Activated naive CD4-positive, alpha-beta T cell treated with anti-CD3 and anti-CD28 coated beads, Interleukin-2, amount 50 U/mL, for 16 hours (primary cell): ENCODE data around the gene IL36RN.

Experiments
- DNase-seq: peaks from one replicate; pipeline ENCODE4 v3.0.0-alpha.2; 2020

Gene IL36RN

DNA sequence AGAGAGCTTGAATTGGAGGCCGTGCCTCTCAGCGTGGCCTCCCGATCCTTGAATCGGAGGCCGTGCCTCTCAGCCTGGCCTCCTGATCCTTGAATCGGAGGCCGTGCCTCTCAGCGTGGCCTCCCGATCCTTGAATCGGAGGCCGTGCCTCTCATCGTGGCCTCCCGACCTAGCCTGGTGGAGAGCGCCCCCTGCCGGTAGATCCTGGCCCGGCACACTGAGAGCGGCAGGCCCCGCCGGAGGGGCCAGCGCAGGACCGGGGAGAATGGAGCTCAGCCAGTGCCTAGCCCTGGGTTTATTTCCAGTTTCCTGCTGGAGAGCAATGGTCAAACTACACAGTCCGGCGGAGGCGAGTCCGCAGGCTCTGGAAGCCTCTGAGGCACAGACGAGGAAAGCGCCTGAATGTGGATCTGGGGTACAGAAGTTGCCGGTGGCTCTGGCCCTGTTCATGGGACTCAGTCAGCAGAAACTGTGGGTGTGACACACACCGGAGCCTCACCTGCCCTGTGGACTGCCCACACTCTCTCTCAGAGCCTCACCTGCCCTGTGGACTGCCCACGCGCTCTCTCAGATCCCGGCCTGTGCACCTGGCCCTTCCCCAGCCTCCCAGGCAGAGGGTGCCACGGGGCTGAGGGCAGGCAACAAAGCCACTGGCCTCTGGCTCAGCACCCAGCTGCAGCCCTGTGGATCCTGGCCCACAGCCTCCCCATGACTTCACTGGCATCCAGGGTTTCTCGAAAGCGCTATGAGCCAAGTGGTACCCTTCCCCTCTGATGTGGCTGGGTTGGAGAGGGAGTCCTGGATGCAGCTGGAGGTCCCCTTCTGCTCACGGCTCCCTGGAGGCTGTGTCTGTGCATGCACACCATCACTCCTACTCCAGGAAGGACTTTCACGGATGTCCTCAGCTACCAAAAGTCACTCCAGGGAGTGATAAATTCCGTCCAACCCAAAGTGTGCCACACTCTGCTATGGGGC, 7.8 kb upstream of the IL36RN start:
- DNase-seq = no peak

DNA sequence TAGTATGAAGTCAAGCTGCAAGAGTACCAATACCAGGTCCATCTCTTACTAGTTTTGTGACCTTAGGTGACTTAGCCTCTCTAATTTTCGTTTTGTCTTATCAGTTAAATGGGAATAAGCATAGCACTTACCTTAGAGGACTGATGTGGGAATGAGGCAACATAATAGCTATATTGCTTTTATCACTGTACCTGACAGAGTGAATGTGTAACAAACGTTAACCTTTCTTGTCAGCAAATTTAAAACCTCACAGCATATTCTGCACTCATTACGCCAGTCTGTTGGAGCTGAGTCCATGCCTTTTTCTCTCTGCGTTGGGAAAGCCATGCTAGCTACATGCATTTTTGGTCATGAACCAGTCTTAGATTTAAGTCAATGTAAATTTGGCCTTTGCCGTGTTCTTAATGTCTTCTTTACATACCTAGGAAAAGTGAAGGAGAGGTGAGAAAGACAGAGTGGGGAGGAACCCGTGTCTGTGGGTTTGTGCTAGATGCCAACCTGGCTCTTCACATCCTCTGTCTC, 6.5 kb upstream of the IL36RN start, which contains the start of gene IL36B:
Gene IL36B (minus strand): TSS at position 472 of the 522 bp plus-strand sequence.
- no peak for DNase-seq

DNA sequence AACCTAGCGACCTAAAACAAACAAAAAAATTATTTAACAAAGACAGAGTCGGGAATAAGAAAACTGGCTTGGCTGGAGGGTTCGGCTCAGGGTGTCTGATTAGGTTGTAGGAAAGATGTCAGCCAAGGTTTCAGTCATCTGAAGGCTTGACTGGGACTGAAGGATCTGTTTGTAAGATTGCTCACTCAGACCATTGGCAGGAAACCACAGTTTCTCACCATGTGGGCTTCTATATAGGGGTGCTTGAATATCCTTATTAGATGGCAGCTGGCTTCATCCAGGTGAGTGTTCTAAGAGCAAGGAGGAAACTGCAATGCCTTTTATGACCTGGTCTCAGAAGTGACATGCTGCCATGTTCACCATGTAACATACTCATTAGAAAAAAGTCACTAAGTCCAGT, 5.3 kb upstream of the IL36RN start:
- no peak for DNase-seq

DNA sequence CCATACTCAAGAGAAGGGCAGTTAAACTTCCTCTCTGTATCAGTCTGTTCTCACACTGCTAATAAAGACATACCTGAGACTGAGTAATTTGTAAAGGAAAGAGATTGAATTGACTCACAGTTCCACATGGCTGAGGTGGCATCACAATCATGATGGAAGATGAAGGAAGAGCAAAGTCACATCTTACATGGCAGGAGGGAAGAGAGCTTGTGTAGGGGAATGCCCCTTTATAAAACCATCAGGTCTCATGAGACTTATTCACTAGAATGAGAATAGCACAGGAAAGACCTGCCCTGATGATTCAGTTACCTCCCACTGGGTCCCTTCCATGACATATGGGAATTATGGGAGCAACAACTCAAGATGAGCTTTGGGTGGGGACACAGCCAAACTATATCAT, 4.9 kb upstream of the IL36RN start:
- DNase-seq = no peak

DNA sequence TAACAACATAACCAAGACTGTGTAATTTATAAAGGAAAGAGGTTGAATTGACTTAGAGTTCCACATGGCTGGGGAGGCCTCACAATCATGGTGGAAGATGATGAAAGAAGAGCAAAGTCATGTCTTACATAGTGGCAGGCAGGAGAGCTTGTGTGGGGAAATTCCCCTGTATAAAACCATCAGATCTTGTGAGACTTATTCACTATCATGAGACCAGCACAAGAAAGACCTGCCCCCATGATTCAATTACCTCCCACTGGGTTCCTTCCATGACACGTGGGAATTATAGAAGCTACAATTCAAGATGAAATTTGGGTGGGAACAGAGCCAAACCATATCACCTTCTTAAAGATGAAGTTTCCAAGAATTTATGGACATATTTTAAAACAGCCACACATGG, 2.5 kb upstream of the IL36RN start:
- DNase-seq = no peak

DNA sequence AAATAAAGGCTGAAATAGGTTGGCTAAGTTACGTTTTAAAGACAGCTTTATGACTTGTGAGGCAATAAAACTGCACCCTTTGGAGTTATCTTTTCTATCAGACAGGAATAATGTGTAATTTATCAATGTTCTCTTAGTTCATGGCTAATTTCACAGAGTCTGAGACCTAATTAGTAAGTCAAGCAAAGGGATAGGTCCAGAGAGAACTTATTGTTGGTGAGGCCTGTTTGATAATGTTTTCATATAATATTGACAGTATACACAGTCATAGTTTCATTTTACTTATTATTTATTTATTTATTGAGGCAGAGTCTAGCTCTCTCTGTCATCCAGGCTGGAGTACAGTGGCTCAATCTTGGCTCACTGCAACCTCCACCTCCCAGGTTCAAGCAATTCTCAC, 1.9 kb upstream of the IL36RN start:
- no peak for DNase-seq

DNA sequence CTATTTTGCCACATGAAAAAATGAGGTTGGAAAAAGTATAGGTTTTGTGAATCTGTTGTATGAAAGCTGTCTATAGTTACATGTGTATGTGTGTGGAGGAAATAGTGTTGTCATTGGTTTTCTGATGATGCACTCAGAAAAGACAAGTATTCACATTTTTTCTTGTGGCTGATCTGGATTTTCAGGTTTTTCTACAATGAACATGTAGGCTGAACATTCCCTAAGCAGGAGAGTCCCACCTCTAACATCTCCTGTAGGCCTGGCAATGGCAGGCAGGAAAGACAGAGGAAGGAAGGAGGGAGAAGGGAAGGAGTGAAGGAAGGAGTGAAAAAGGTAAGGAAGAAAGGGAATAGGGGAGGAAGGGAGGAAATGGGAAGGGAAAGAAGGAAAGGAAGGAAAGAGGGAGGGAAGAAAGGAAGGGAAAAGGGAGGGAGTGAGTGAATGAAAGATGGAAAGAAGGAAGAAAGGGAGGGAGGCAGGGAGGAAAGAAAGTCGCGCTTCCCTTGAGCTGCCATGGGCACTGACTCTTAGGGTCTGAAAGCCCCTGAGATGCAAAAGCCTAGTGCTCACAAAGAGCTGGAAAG, 495 bp upstream of the IL36RN start:
- no peak for DNase-seq

DNA sequence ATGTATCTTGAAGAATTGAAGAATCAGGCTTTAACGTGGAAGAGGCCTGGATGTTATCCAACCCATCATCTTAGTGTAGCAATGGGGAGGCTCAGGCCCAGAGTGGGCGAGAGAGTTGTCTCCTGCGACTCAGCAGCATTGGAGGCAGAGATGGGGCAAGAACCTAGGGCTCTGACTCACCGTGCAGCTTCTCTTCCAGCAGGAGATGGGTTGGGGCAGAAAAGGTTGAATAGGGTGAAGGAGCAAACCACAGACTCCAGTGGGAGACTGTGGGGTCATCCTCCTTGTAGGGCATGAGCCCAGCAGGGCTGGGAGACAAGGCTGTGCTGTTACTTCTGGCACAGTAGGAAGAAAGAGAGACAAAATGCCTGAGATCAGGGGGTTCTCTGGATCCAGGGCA, 1.4 kb downstream of the IL36RN start:
- DNase-seq = no peak

DNA sequence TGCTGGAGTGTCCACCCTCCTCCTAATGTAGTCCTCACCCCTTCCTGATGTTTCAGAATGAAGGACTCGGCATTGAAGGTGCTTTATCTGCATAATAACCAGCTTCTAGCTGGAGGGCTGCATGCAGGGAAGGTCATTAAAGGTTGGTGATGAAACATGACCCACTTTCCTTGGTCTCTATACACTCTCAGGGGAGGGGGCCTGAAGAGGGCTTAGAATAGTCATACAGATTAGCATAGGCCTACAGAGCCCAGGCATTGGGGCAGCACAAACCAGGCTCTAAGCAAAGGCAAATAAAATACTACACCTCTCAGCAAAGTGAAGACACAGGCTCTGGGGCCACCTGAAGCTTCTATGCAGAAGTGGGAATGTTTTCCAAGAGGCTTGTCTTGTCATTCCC, 1.8 kb downstream of the IL36RN start:
- DNase-seq = no peak

DNA sequence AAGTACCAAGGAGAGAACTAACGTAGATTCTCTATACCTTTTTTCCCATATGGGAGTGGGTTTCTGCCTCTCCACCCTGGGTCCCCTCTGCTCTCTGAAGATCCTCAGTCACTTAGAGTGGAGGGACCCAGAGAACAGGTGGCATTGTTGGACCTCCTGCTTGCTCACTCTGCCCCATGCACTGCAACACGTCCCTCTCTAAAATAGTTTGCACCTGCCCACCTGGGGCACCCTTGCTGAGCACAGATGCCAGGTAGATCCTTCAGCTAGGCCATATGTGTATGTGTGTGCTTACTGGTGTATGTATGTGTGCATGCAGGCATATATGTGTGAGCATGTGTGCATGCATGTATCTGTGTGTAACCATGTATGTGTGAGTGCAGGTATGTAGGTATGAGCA, 2.2 kb downstream of the IL36RN start:
- DNase-seq = no peak

DNA sequence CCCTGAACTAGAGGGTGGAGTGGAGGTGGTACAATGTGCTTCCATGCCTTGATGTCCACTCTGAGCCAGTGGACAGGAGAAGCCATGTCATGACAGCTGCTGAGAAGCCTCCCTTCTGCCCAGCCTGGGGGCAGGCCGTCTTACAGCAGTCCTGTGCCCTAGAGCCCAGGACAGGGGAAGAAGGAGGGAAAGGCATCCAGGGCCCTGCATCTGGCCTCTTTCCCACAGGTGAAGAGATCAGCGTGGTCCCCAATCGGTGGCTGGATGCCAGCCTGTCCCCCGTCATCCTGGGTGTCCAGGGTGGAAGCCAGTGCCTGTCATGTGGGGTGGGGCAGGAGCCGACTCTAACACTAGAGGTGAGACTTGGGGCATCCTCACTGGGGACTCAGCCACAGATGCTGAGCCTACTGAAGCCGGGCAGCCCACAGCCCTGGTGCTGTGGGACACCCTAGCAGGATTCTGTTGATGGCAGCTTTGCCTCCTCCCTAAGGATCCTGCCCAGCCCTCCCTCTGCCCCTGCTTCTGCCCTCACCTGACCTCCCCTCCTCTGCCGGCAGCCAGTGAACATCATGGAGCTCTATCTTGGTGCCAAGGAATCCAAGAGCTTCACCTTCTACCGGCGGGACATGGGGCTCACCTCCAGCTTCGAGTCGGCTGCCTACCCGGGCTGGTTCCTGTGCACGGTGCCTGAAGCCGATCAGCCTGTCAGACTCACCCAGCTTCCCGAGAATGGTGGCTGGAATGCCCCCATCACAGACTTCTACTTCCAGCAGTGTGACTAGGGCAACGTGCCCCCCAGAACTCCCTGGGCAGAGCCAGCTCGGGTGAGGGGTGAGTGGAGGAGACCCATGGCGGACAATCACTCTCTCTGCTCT, 3.1 kb downstream of the IL36RN start:
- no peak for DNase-seq

DNA sequence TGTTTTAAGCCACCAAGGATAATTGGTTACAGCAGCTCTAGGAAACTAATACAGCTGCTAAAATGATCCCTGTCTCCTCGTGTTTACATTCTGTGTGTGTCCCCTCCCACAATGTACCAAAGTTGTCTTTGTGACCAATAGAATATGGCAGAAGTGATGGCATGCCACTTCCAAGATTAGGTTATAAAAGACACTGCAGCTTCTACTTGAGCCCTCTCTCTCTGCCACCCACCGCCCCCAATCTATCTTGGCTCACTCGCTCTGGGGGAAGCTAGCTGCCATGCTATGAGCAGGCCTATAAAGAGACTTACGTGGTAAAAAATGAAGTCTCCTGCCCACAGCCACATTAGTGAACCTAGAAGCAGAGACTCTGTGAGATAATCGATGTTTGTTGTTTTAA, 5.3 kb downstream of the IL36RN start:
- DNase-seq = no peak

DNA sequence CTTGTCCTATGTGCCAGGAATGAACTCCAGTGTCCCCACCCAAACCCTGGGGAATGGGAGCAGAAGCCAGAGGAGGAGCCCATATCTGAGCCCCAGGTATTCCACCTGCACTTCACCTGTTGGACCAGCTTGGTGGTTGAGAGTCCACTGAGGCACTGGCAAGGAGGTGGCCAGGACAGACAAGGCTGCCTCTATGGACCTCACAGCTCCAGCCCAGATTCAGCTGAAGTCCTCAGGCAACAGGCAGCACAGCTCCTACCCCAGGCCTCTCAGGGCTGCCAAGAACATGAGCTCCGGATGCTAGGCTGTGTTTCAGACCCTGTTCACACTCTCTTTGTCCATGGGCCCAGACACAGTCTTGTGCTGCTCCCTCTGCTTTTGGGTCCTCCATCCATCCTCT, 5.9 kb downstream of the IL36RN start:
- no peak for DNase-seq

DNA sequence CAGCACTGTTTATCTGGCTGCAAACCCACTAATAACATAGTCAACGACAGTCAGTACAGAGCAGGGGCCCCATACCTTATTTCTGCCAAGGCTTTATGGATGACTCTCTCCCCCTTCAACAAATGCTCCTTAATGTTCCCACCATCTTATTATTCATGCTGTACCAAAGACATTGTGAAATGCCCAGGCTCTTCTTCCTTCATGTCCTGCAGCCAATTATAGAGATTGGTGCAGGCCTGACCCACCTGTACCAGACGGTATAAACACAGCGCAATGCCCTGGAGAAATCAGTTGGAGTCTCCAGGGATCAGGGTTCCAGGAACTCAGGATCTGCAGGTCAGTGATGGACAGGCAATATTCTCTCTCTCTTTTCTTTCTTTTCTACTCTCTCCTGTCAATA, 8.7 kb downstream of the IL36RN start, which contains the start of gene IL1F10:
Gene IL1F10 (plus strand): TSS at position 290 of the 400 bp plus-strand sequence. CDS start 4,769 bp downstream, outside the sequence.
- DNase-seq = no peak

DNA sequence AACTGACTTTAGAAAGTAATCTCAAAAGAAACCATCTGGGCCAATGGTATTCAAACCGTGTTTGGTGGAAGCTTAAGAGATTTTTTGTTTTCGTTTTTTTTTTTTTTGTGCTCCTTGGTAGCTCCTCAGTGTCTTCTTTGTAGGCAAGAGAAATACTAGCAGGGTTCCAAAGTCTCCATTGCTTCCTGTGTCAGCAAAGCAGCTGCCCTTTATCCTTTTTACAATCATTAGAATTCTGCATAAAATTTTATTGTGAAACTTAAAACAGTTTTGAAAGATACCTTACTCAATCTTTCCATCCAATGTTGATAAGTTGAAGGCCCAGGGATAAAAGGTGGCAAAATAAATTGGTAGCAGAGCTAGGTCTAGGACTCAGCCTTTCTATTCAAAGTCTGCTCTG, 9.3 kb downstream of the IL36RN start:
- no peak for DNase-seq

DNA sequence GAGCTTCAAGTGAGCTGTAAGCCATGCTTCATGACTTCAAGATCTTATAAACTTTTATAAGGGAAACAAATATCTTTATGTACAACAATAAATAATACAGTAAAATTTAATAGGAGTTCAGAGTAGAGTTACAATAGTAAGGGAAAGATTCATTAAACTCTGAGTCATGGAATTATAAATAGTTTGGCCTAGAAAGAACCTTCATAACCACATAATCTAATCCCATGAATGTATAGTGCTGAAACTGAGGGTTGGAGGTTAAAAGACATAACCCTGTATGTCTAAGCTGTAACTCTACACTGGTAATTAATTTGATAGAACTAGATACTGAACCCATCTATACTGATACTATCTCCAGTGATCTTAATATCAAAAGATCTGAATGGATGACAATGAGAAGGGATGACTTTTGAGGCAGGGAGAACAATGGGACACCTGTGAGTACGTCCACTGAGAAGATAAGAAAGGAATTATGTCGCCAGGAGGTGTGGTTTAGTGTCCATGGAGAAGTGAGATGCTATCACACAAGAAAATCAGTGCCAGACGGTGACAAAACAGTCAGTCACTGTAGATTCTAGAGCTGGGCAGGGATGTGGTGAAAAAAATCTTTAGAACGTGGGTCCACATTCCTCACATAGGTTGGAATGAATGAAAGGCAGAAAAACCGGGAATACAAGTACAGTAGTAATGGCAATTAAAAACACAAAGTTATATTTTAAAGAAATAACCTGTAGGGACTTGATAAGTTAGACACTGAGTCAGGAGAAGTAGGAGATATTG, 9.9 kb downstream of the IL36RN start:
- no peak for DNase-seq

DNA sequence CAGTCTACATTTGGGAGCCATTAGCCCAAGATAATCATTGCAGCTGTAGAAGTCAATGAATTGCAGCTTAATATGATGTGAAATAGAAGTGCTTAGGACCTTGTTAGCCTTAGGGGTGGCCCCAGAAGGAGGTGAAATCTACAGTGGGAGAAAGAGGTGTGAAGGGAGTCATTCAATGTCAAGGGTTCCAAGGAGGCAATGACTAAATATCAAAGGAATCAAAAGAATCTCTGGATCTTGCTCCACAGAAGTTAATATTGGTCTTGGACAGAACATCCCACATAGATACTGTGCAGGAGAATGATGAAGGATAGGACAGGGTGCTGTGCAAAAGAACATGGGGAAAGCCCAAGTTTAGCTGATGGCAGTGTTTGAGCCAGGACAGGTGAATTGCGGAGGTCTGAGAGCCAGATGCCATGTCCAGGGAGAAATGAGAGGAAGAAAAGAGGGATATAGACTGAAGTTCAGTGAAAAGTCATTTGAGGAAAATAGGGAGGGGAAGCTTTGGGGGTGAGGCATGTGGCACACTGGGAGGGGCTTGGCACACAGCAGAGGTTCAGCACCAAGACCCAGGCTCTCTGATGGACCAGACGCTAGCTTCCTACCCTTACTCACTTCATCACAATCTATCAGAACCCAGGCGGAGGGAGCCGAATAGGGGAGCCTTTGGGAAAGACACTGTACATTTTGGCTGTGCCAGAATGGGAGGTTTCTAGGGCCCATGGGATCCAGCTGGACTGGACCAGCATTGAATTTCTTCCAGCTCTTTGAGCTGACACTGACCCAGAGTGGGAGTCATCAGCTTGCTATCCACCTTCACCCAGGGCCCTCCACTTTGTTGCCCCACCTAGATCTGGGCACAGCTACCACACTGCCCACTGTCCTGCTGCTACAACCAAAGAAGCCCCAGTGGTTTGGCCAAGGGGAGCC, 10.9 kb downstream of the IL36RN start:
- no peak for DNase-seq

DNA sequence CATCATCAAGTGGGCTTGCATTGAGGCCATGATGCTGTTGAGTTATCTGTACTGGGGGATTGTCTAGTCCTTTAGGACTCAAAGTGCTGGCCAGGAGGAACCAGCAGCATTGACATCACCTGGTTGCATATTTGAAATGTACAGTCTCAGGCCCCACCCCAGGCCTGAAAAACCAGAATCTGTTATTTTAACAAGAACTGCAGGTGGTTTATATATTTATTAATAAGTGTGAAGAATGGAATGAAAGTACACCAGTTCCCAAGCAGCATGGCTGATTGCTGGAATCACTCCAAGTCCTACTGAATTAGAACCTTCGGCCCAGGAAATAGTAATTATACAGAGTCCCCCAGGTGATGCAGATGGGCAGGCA, 11.6 kb downstream of the IL36RN start:
- DNase-seq = no peak

DNA sequence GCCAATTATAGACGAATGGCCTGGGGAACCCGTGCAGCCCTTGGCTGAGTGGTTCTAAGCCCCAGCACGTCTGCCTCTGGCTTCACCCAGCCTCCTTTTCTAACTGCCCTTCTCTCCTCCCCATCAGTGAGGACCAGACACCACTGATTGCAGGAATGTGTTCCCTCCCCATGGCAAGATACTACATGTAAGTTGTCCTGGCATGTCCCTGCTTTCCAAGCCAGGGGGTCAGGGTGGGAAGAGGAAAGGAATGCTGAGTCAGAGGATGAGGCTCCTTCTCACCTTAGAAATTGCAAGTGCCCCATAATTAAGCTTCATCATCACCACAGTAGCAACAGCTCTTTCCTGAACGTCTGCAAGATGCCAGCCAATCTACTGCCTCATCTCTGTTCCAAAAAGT, 13.6 kb downstream of the IL36RN start:
- no peak for DNase-seq

DNA sequence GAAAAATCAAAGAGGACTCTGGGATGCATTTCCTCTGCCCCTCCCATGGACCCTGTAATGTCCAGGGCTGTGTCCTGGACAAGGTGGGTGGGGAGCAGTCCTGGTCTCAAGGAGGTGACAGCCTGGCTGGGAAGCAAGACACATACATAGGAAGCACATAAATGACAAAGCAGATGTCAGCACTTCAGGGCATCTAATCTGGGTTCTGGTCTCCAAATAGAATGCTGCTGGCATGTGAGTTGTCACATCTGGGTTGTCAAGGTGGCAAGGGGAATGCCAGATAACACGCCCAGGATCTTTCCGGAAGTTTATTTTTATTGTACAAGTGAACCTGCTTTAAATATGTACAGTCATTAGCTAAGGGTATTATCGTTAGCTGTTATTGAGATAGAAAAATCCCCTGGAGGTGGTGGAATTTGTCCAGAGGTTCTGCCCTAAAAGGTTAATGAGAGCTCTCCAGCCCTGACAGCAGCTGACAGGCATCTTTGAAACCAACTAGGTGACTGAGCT, 14.4 kb downstream of the IL36RN start:
- DNase-seq = no peak

DNA sequence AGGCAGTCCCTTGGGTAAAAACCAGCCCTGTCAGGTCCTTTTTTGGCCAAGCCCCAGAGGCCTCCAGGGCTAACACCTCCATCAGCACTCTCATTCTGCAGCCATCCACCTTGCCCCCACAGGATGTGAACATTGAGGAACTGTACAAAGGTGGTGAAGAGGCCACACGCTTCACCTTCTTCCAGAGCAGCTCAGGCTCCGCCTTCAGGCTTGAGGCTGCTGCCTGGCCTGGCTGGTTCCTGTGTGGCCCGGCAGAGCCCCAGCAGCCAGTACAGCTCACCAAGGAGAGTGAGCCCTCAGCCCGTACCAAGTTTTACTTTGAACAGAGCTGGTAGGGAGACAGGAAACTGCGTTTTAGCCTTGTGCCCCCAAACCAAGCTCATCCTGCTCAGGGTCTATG, 16.0 kb downstream of the IL36RN start:
- DNase-seq = no peak
